ENCODE results near the gene RNASE12. TPM values are rescaled to one million over a fixed set of nuclear protein-coding genes. Genes with fewer than 3 reads are reported as not detected.
"Not testable (repeated sequence)": the region's sequence is repeated elsewhere in the genome, so short reads cannot be mapped to it uniquely, and the experiment has no call there.

RNASE12 gene, protein sequence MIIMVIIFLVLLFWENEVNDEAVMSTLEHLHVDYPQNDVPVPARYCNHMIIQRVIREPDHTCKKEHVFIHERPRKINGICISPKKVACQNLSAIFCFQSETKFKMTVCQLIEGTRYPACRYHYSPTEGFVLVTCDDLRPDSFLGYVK
- polyA plus RNA-seq (2014; cell fraction: cytosol; rRNA removed), result not detected in 2 replicates
- polyA plus RNA-seq (2014; cell fraction: nucleus; rRNA removed), result not detected in 2 replicates

- DNase-seq (ENCODE audit: low spot score), result no peak
These were observed at the start of gene RNASE12 for GRCh38 chr14:20591235-20591634. TSS of gene RNASE12 (minus strand) at chr14:20591376. CDS start at chr14:20590723, 653 bp downstream.

DNA sequence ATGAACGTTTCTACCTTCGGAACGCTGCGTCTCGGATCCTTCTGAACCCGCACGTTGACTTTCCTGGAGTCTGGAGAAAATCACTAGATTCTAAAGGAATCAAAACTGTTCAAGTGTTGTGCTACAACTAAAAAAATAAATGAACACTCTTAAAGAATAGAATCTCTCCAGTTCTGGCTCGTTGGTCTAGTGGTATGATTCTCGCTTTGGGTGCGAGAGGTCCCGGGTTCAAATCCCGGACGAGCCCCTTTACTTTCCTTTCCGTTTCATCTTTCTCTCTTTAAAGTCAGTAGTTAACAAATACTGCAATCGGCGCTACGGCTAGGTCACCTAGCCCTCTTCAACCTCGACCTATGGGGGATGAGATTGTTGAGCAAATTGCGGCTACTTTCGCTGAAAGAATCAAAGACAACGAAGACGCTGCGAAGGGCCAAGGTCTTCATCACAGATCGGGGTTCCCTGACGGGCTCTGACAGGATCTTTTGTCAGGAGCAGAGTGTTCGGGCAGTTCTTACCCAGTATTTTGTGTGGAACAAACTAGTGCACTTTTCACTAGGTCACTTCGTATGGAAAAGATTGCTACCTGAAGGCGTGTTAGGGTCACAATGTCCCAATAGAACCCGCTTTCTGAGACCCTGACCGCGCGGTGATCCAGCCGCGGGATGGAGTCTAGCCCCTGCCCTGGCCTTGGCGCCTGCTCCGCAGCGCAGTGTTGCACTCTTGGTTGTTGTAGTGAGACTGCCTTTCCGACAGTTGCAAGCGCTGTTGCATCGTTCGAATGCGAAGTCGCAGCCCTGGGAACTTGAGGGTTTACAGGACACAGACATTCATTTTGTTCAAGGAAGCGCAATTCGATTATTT lies 41.9 kb upstream of the RNASE12 start:
- DNase-seq (ENCODE audit: low spot score), result peak; percentile 65

DNA sequence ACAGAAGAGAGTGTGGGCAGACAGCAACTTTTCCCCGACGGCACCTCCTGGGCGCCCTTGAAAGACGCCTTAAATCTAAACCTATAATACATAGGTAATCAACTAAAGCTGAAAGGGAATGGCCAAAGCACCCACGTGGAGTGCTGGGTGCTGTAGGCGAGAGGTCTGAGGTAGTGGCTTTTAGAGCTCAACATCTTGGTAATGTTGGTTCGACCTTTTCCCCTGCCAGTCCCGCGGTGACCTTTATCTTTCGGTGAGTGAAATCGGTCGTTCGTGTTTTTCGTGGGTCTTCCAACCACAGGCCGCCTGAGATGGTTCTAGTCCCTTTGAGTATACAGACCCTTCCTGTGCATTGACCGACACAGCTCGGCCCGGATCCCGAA lies 41.3 kb upstream of the RNASE12 start:
- DNase-seq (ENCODE audit: low spot score), result no peak

DNA sequence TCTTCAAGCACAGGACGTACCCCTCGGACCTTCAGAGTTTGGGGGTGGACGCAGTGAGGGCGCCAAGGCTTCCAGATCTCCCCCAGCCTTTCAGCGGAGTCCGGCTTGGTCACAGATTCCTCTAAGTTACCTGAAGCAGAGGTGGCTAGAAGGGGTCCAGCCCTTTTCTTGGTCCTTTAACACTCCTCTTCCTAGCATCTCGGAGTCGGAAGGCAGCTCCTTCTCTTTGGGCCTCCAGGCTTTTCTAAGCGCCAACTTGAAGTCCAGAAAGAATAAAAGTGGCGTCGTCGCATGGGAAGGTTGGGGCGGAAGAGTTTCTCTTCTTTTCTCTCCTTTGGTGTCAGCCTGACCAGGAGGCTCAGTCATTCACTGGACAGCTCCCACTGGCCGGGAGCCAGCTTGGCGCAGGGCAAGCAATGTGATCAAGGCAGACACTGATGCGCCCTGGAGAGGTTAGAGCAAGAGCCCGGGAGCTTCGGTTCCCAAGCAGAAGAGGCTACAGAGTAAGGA lies 40.8 kb upstream of the RNASE12 start:
- no peak for DNase-seq (ENCODE audit: low spot score)

GRCh38 chr14:20631023-20631879 lies 40.1 kb upstream of the RNASE12 start:
- DNase-seq (ENCODE audit: low spot score), result no peak

GRCh38 chr14:20630340-20631022 lies 39.3 kb upstream of the RNASE12 start:
- DNase-seq (ENCODE audit: low spot score), result no peak

DNA sequence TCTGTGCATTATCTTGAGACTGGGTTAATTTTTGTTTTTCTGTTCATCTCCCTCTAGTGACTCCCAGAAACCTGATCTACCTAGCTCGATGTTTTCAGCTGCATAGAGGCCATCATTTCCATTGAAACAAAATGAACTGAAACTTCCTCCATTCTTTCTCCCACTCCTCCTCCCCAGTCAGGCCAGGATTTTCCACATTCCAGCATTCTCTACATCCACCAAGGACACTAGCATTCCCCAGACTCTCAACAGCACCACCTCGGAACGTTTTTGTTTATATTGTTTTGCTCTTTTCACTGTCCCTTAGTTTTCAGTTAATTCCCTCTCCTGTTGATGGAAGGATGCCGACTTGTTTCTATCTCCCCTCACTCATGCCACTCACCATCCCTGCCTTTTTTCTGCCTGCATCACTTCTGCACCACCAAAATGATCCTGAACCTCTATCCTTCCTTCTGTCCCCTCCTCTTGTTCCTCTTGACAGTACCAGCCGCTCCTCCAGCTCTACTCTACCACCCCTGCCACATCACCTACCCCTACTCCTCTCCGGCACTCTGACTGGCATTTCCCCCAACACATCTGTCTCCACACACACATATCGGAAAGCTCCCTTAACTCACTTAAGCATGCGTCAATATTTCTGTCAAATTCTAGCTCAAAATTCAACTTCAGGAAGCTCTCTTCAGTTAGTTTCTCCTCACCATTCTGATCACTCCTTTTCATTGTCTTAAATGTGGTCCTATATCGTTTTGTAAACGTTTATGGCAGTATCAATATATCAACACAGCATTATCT lies 37.1 kb upstream of the RNASE12 start:
- DNase-seq (ENCODE audit: low spot score), result no peak

- no peak for DNase-seq (ENCODE audit: low spot score)
These were observed 36.3 kb upstream of the RNASE12 start for GRCh38 chr14:20627346-20628027.

GRCh38 chr14:20626274-20626673 lies 35.1 kb upstream of the RNASE12 start:
- DNase-seq (ENCODE audit: low spot score), result no peak

DNA sequence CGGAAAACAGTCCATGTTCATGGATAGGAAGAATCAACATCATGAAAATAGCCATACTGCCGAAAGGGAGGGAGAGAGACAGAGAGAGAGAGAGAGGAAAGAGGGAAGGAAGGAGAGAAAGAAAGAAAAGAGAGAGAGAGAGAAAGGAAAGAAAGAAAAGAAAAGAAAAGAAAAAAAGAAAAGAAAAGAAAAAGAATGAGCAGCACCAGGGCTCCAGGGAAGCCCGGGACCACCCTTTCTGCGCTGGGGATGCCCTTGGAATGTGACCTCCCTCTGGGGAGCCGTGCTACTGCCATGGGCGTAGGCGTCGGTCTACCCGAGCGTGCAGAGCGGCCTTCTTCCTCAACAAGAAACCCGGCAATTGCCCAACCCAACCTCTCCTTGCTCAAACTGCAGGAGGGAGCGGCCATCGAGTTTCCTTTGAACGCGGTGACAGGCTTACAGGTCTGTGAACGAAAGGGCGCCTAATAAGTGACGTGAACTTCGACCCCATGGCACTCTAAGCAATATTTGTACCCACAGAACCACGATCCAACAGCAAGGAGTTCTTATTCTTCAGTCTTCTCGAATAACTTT lies 33.4 kb upstream of the RNASE12 start:
- DNase-seq (ENCODE audit: low spot score), result no peak

GRCh38 chr14:20623798-20624197 lies 32.6 kb upstream of the RNASE12 start:
- DNase-seq (ENCODE audit: low spot score), result no peak

- no peak for DNase-seq (ENCODE audit: low spot score)
These were observed 31.7 kb upstream of the RNASE12 start for GRCh38 chr14:20622816-20623291.

GRCh38 chr14:20620798-20621478 lies 29.8 kb upstream of the RNASE12 start:
- DNase-seq (ENCODE audit: low spot score), result no peak

GRCh38 chr14:20619688-20620087 lies 28.5 kb upstream of the RNASE12 start:
- DNase-seq (ENCODE audit: low spot score), result not testable (repeated sequence)

DNA sequence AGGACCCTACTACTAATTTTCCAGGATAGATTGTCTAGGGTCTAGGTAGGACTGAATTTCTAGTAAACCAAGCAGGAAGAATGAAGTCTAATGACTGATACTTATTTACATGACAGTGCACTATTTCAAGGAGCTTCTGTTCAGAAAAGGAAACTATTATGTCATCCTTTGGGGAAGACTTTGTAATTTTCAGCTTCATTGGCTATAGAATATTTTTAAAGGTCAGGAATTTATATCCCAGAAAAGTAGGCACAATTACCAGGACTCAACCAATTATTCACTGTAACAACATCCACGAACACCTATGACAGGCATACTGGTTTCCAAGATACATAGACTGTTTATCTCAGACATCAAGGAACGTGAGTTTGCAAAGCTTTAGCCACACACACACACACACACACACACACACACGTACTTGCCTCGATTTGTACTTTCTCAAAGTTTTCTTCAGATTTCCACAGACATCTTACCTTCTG lies 27.1 kb upstream of the RNASE12 start:
- DNase-seq (ENCODE audit: low spot score), result no peak

DNA sequence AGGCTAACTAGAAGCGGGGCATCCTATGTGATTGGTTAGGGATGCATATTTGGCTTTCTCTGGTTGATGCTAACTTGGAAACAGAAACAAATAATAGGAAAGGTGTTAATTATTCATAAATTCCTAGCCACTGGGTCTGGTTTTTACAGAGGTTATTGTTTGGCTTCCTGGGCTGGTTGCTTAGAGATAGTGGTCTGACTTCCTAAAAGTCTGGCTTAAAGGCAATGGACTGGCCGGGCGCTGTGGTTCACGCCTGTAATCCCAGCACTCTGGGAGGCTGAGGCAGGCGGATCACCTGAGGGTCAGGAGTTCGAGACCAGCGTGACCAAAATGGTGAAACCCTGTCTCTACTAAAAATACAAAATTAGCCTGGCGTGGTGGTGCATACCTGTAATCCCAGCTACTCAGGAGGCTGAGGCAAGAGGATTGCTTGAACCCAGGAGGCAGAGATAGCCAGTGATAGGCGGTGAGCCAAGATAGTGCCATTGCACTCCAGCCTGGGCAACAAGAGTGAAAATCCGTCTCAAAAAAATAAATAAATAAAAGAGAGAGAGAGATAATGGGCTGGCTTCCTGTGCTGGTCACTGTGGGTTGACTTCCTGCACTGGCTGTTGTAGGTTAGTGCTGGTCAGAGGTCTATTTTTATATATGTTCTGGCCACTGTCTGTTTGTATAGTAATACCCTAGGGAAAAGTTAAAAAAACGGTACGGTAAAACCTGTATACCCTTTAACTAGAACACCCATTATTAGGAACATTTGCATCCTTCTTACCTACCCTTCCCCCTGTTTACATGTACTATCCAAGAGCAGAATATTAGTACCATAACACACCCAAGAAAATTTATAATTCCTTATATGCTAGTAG lies 26.2 kb upstream of the RNASE12 start:
- no peak for DNase-seq (ENCODE audit: low spot score)

GRCh38 chr14:20615996-20616395 lies 24.8 kb upstream of the RNASE12 start:
- no peak for DNase-seq (ENCODE audit: low spot score)

All from SK-N-DZ (cell line).